Measurements from ENCODE around the gene CCDC144A.
"Not testable (repeated sequence)": the region's sequence is repeated elsewhere in the genome, so short reads cannot be mapped to it uniquely, and the experiment has no call there.

The CCDC144A gene

GRCh38 chr17:16757520-16757919 lies 67.5 kb downstream of the CCDC144A start:
- DNase-seq (ENCODE audit: low read depth in 2 of 2) = not testable (repeated sequence)

DNA sequence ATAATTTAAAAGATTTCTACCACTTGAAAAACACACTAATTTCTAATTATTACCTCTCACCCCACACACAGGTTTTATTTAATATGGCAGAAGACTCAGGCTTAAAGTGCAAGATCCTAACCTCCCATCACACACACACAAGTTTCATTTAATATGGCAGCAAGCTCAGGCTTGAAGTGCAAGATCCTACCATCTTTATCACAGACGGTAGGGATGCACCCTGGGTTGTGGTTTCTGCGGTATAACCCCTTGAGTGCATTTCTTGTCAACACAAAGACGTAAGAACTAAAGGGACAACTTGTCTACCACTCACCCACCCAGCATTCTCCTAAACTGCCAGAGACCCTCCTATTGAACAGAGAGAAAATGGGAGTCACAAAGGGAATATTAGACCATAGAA lies 68.1 kb downstream of the CCDC144A start:
- DNase-seq (ENCODE audit: low read depth in 2 of 2) = not testable (repeated sequence)

- DNase-seq (ENCODE audit: low read depth in 2 of 2) = not testable (repeated sequence)
These were observed 78.5 kb downstream of the CCDC144A start for GRCh38 chr17:16768290-16769175.

- not testable (repeated sequence) for DNase-seq (ENCODE audit: low read depth in 2 of 2)
These were observed 82.5 kb downstream of the CCDC144A start for GRCh38 chr17:16772394-16773145.

DNA sequence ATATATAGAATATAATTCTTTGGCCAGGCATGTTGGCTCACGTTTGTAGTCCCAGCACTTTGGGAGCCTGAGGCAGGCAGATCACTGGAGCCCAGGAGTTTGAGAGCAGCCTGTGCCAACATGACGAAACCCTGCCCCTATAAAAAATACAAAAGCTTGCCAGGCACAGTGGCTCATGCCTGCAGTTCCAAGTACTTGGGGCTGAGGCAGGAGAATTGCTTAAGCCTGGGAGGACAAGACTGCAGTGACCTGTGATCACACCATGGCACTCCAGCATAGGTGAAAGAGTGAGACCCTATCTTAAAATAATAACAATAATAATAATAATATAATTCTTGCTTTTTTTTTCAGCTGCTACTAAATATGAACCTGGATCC lies 83.1 kb downstream of the CCDC144A start:
- DNase-seq (ENCODE audit: low read depth in 2 of 2) = not testable (repeated sequence)

GRCh38 chr17:16787851-16788250 lies 97.8 kb downstream of the CCDC144A start:
- not testable (repeated sequence) for DNase-seq (ENCODE audit: low read depth in 2 of 2)

DNA sequence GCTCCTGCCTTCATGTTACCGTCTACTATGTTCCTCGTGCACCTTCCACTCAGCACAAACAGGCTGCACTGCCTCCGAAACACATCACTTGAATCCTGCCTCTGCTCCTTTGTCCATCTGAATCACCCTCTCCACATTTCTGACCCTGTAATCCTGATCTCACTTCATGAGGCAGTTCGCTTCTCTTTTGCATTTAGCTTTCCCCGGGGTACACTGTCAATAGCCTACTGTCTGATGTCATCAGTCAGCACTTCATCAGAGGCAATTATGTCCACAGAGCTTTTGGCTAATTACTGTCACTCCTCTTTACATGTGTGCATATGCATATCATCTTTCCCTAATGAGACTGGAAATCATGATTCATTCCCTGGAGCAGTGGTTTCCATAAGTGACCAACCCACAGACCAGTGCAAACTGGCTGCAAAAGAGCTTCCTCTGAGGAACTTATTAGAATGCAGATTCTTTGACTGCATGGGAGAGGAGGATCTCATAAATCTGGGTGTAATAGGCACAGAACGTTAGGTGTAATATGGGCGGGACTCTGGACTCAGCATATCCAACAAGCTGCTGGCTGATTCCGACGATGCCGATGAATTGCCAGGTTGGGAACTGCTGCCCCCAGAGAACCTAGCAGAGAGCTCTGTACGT lies 99.0 kb downstream of the CCDC144A start:
- not testable (repeated sequence) for DNase-seq (ENCODE audit: low read depth in 2 of 2)

- not testable (repeated sequence) for DNase-seq (ENCODE audit: low read depth in 2 of 2)
These were observed 99.6 kb downstream of the CCDC144A start for GRCh38 chr17:16789622-16790021.

DNA sequence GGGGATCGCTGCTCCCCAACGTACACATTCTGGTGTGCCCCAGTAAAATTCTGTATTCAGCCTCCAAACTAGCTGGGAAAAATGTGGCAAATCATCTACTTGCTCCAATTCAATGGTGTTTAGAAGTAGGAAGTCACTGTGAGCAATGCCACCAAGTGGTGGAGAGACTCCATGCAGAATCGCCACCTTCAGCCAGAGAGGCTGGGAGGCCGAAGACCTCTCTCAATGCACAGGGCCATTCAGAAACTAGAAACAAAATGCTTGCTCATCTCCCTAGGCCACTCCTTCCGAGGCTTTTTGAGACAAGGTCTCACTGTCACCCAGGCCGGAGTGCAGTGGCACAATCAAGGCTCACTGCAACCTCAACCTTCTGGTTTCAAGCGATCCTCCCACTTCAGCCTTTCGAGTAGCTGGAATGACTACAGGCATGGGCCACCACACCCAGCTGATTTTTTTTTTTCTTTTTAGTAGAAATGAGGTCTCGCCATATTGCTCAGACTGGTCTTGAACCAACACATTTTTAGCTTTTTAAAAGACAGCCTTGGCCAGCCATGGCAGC lies 100.4 kb downstream of the CCDC144A start:
- DNase-seq (ENCODE audit: low read depth in 2 of 2) = not testable (repeated sequence)

- DNase-seq (ENCODE audit: low read depth in 2 of 2) = not testable (repeated sequence)
These were observed 104.2 kb downstream of the CCDC144A start for GRCh38 chr17:16794215-16794614.

- DNase-seq (ENCODE audit: low read depth in 2 of 2) = not testable (repeated sequence)
These were observed 105.9 kb downstream of the CCDC144A start for GRCh38 chr17:16795894-16796293.

DNA sequence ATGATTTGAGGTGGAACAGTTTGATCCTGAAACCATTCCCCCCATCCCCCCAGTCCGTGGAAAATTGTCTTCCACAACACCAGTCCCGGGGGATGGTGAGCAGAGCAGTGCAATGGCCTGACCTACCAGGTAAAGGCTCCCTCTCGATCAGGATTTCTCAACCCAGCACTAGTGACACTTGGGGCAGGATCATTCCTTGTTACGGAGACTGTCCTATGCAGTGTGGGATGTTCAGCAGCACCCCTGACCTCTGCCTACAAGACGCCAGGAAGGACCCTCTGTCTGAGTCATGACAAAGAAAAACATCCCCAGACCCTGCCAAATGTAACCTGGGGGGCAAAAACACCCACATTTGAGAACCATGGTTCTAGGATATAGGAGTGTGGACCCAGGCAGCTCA lies 114.8 kb downstream of the CCDC144A start:
- DNase-seq (ENCODE audit: low read depth in 2 of 2) = not testable (repeated sequence)

DNA sequence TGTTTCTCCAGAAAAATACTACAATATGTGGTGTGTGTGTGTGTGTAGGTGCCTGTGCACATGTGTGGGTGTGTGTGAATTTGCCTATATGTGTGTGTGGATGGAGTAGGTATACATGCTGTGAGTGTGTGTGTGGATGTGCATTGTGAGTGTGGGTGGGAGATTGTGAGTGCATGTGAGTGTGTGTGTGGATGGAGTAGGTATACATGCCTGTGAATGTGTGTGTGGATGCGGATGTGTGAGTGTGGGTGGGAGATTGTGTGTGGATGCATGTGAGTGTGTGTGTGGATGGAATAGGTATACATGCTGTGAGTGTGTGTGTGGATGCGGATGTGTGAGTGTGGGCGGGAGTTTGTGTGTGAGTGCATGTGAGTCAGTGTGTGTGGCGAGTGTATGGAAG lies 116.6 kb downstream of the CCDC144A start:
- DNase-seq (ENCODE audit: low read depth in 2 of 2) = not testable (repeated sequence)

DNA sequence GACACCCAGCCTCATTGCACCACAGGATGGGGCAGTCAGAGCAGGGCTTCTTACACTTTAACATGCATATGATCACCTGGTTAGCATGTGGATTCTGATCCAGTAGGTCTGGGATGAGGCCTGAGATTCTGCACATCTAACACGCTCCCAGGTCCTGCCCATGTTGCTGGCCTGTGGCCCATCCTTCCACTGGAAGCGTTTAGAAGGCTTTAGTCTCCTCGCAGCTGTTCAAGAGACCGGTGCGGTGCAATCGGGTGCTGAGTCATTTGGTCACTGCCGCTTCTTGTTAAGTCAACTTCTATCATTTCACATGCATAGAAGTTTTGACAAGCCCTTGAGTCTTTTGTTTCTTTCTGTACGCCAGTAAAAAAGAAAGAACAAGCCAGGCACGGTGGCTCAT lies 117.6 kb downstream of the CCDC144A start:
- DNase-seq (ENCODE audit: low read depth in 2 of 2) = not testable (repeated sequence)

DNA sequence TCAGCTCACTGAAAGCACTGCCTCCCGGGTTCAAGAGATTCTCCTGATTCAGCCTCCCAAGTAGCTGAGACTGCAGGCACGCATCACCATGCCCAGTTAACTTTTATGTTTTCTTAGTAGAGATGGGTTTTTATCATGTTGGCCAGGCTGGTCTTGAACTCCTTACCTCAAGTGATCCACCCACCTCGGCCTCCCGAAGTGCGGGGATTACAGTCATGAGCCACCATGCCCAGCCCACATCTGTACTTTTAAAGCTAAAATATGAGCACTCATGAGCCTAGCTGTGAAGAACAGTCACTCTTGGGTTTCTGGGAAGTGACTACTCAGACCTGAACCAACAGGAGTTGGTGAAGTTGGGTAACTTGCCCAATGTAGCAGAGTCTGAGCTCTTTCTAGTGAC lies 120.2 kb downstream of the CCDC144A start:
- not testable (repeated sequence) for DNase-seq (ENCODE audit: low read depth in 2 of 2)

DNA sequence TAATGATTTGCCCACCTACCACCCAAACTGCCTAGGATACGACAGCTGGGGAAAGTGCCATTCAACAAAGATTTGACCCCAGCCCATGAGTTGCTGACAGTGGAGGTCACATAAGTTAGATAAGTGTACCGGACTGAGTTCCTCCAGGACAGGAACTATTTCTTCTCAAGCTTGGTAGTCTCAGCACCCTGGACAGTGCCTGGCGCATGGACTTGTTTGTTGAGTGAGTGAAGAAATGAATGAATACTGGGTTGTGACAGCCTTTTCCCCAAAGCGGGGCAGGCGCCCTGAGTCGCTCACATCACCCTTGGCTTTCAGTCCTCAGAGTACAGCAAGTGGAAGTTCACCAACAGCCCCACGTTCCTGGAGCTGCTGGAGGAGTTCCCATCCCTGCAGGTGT lies 122.1 kb downstream of the CCDC144A start:
- not testable (repeated sequence) for DNase-seq (ENCODE audit: low read depth in 2 of 2)

DNA sequence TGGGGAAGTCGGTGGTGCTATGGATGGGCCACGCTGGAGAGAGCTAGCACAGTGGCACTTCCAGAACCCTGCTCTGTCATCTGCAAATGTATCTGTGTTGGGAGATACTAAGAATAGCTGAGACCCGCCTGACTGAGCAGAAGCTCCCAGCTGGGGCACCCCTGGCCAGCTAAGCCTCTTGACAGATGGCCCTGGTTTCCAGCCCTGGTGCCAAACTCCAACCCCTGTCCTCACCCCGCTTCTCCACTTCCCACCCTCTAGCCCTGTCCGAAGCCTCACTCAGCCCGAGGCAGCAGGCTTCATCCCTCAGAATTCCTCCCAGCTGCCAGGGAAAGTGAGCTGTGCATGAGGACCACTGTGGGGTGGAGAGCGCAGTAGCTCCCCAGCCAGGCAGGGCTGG lies 124.4 kb downstream of the CCDC144A start:
- no peak for DNase-seq (ENCODE audit: low read depth in 2 of 2)

DNA sequence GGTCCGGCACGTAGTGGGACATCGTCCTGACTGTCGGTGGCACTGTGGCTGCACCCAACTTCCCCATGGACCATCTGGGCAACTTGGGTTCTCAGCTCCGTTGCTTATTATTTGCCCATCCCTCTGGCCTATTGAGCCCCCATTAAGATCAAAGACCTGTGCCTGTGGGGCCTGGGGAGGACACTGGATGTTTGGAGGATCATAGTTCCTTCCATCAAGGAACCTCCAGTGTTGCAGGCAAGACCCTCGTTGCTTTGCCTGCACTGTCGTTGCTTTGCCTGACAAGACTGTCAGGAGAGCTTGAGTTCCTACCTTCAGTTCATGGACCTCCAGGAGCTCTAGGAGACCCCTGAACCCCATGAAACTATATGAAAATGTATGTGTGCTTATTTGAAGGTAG lies 127.2 kb downstream of the CCDC144A start:
- no peak for DNase-seq (ENCODE audit: low read depth in 2 of 2)

- DNase-seq (ENCODE audit: low read depth in 2 of 2) = not testable (repeated sequence)
These were observed 127.9 kb downstream of the CCDC144A start for GRCh38 chr17:16817940-16818339.

- DNase-seq (ENCODE audit: low read depth in 2 of 2) = no peak
These were observed 128.3 kb downstream of the CCDC144A start for GRCh38 chr17:16818340-16818739.

GRCh38 chr17:16818821-16819683 lies 129.0 kb downstream of the CCDC144A start:
- DNase-seq (ENCODE audit: low read depth in 2 of 2) = no peak
